ENCODE data around the gene DENND4C.
"Not testable (repeated sequence)": the region's sequence is repeated elsewhere in the genome, so short reads cannot be mapped to it uniquely, and the experiment has no call there.

Gene DENND4C

DNA sequence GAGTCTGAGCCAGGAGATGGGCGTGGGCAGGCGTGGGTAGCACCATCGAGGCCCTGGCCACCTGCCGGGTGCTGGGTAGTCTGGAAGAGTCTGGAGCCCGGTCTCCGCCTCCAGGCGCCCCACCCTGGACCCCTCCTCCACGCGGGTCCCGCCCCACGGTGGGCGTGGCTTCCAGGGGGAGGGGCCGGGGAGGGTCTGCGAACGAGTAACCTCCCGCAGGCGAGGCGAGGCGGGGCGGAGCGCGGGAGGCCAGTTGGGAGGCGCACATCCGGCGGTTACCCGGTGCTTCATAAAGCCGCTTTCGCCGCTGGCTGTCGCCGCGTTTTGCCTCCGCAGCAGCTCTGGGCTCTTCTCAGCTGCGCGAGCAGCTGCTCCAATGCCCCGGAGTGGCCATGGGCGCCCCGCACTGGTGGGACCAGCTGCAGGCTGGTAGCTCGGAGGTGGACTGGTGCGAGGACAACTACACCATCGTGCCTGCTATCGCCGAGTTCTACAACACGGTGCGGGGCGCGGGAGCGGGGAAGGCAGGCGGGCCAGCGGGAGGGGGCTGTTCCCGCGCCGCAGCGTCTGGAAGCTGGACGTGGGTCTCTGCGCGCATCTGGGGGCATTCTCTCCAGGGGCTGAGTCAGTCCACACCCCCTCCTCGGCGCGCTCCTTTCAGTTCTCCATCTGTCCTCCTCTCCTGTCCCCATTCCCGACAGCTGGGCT is 178.4 kb downstream of the DENND4C start, which contains the start of gene ACER2:
Gene ACER2 (plus strand): TSS at position 317 of the 708 bp plus-strand sequence. CDS start 76 bp downstream, at position 393.
- in situ Hi-C loops (cut with MboI; ENCODE audit: low sequenced_read_pairs) = no loop called here

GRCh38 chr9:19409401-19410194 is 179.1 kb downstream of the DENND4C start:
- in situ Hi-C loops (cut with MboI; ENCODE audit: low sequenced_read_pairs) = no loop called here

DNA sequence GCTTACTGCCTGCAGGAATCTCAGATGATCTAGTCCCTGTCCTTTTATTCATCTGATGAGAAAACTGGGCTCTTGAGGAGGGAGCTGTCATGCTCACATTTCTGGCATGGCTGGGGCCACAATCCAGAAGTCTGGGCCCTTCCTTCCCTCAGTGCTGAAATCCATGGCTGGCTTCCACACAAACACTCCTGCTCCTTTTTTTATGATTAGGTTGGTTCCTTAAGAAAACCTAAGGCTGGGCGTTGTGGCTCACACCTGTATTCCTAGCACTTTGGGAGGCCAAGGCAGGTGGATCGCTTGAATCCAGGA is 179.7 kb downstream of the DENND4C start:
- in situ Hi-C loops (cut with MboI; ENCODE audit: low sequenced_read_pairs) = no loop called here

- in situ Hi-C loops (cut with MboI; ENCODE audit: low sequenced_read_pairs) = no loop called here
Measured at GRCh38 chr9:19410594-19410993, 180.1 kb downstream of the DENND4C start.

GRCh38 chr9:19411316-19411715 is 180.8 kb downstream of the DENND4C start:
- in situ Hi-C loops (cut with MboI; ENCODE audit: low sequenced_read_pairs) = no loop called here

GRCh38 chr9:19413456-19413855 is 183.0 kb downstream of the DENND4C start:
- in situ Hi-C loops (cut with MboI; ENCODE audit: low sequenced_read_pairs) = not testable (repeated sequence)

- in situ Hi-C loops (cut with MboI; ENCODE audit: low sequenced_read_pairs) = no loop called here
Measured at GRCh38 chr9:19416143-19416542, 185.7 kb downstream of the DENND4C start.

GRCh38 chr9:19420877-19421276 is 190.4 kb downstream of the DENND4C start:
- in situ Hi-C loops (cut with MboI; ENCODE audit: low sequenced_read_pairs) = no loop called here

Data from HL-60/S4 treated with phorbol 12-myristate 13-acetate at 8.2 ng/mL for 4 days and 3 days (cell line).